ENCODE data around the gene AFDN.

DNA sequence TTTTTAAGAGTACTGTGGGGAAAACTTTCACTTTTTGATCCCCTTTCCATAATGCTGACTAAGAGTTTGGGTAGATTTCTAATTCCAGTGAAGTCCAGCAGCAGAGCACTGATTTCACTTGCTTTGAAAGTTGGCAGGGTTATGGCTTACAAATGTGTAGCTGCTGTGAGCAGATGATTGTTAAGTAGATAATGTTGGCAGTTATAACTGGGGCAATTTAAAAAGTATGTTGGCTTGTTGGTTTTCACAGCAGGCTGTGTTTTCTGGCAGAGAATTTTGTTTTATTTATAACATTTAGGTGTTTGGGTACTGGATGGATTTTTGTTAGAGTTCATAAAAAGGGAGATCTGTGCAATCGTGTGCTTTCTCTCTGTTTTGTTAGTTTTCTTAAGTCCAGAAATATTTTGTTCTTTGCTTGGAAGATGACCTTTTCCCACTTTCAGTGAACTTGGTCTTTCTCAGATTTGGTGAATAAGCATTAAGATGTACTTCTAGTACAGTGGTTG, 31.4 kb downstream of the AFDN start:
- TF ChIP-seq, protein P1, sequence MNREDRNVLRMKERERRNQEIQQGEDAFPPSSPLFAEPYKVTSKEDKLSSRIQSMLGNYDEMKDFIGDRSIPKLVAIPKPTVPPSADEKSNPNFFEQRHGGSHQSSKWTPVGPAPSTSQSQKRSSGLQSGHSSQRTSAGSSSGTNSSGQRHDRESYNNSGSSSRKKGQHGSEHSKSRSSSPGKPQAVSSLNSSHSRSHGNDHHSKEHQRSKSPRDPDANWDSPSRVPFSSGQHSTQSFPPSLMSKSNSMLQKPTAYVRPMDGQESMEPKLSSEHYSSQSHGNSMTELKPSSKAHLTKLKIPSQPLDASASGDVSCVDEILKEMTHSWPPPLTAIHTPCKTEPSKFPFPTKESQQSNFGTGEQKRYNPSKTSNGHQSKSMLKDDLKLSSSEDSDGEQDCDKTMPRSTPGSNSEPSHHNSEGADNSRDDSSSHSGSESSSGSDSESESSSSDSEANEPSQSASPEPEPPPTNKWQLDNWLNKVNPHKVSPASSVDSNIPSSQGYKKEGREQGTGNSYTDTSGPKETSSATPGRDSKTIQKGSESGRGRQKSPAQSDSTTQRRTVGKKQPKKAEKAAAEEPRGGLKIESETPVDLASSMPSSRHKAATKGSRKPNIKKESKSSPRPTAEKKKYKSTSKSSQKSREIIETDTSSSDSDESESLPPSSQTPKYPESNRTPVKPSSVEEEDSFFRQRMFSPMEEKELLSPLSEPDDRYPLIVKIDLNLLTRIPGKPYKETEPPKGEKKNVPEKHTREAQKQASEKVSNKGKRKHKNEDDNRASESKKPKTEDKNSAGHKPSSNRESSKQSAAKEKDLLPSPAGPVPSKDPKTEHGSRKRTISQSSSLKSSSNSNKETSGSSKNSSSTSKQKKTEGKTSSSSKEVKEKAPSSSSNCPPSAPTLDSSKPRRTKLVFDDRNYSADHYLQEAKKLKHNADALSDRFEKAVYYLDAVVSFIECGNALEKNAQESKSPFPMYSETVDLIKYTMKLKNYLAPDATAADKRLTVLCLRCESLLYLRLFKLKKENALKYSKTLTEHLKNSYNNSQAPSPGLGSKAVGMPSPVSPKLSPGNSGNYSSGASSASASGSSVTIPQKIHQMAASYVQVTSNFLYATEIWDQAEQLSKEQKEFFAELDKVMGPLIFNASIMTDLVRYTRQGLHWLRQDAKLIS (CRISPR knock-in tag; IDR thresholded peaks at IDR 0.05; ENCODE audit: borderline replicate concordance), result no peak
- TF ChIP-seq, protein P2, sequence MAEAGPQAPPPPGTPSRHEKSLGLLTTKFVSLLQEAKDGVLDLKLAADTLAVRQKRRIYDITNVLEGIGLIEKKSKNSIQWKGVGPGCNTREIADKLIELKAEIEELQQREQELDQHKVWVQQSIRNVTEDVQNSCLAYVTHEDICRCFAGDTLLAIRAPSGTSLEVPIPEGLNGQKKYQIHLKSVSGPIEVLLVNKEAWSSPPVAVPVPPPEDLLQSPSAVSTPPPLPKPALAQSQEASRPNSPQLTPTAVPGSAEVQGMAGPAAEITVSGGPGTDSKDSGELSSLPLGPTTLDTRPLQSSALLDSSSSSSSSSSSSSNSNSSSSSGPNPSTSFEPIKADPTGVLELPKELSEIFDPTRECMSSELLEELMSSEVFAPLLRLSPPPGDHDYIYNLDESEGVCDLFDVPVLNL (CRISPR knock-in tag; IDR thresholded peaks at IDR 0.05; ENCODE audit: borderline replicate concordance, low read depth), result no peak
- TF ChIP-seq, protein P3, sequence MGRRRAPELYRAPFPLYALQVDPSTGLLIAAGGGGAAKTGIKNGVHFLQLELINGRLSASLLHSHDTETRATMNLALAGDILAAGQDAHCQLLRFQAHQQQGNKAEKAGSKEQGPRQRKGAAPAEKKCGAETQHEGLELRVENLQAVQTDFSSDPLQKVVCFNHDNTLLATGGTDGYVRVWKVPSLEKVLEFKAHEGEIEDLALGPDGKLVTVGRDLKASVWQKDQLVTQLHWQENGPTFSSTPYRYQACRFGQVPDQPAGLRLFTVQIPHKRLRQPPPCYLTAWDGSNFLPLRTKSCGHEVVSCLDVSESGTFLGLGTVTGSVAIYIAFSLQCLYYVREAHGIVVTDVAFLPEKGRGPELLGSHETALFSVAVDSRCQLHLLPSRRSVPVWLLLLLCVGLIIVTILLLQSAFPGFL (CRISPR knock-in tag; IDR thresholded peaks at IDR 0.05; ENCODE audit: borderline replicate concordance), result no peak
- TF ChIP-seq, protein P4, sequence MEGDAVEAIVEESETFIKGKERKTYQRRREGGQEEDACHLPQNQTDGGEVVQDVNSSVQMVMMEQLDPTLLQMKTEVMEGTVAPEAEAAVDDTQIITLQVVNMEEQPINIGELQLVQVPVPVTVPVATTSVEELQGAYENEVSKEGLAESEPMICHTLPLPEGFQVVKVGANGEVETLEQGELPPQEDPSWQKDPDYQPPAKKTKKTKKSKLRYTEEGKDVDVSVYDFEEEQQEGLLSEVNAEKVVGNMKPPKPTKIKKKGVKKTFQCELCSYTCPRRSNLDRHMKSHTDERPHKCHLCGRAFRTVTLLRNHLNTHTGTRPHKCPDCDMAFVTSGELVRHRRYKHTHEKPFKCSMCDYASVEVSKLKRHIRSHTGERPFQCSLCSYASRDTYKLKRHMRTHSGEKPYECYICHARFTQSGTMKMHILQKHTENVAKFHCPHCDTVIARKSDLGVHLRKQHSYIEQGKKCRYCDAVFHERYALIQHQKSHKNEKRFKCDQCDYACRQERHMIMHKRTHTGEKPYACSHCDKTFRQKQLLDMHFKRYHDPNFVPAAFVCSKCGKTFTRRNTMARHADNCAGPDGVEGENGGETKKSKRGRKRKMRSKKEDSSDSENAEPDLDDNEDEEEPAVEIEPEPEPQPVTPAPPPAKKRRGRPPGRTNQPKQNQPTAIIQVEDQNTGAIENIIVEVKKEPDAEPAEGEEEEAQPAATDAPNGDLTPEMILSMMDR (IDR thresholded peaks at IDR 0.05), result no peak
- TF ChIP-seq, protein P5, sequence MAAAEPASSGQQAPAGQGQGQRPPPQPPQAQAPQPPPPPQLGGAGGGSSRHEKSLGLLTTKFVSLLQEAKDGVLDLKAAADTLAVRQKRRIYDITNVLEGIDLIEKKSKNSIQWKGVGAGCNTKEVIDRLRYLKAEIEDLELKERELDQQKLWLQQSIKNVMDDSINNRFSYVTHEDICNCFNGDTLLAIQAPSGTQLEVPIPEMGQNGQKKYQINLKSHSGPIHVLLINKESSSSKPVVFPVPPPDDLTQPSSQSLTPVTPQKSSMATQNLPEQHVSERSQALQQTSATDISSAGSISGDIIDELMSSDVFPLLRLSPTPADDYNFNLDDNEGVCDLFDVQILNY (CRISPR knock-in tag; IDR thresholded peaks at IDR 0.05), result no peak
- TF ChIP-seq ETV6 (CRISPR knock-in tag; IDR thresholded peaks at IDR 0.05) (no peak), ZNF423 (CRISPR knock-in tag; IDR thresholded peaks at IDR 0.05) (no peak), CREM (CRISPR knock-in tag; IDR thresholded peaks at IDR 0.05) (no peak), ESRRA (CRISPR knock-in tag; IDR thresholded peaks at IDR 0.05; ENCODE audit: borderline replicate concordance) (no peak), TEAD1 (CRISPR knock-in tag; IDR thresholded peaks at IDR 0.05) (no peak)
- TF ChIP-seq, protein P6, sequence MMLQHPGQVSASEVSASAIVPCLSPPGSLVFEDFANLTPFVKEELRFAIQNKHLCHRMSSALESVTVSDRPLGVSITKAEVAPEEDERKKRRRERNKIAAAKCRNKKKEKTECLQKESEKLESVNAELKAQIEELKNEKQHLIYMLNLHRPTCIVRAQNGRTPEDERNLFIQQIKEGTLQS (CRISPR knock-in tag; conservative IDR thresholded peaks at IDR 0.05), result no peak
- TF ChIP-seq, protein P7, sequence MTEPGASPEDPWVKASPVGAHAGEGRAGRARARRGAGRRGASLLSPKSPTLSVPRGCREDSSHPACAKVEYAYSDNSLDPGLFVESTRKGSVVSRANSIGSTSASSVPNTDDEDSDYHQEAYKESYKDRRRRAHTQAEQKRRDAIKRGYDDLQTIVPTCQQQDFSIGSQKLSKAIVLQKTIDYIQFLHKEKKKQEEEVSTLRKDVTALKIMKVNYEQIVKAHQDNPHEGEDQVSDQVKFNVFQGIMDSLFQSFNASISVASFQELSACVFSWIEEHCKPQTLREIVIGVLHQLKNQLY (CRISPR knock-in tag; IDR thresholded peaks at IDR 0.05), result no peak
